Fibroblast of pulmonary artery (primary cell): ENCODE measurements around the gene CRISPLD2.
"Not testable (repeated sequence)": the region's sequence is repeated elsewhere in the genome, so short reads cannot be mapped to it uniquely, and the experiment has no call there.

Experiments used
- DNase-seq: peaks from one replicate; pipeline ENCODE4 v3.0.0-alpha.2; 2010; ENCODE audit warnings: low read depth
- H3K4me3 ChIP-seq: replicated peaks from 2 replicates; pipeline ENCODE4 v1.5.1; 2011; ENCODE audit warnings: low read depth, mild to moderate bottlenecking, control low read depth, low read length, moderate library complexity
- CTCF ChIP-seq: IDR thresholded peaks from 2 replicates; pipeline ENCODE4 v1.5.1; 2011; ENCODE audit warnings: mild to moderate bottlenecking, control low read depth, low read length, inconsistent platforms; ENCODE audit errors: missing control alignments

The CRISPLD2 gene

GRCh38 chr16:84850714-84851113 lies 30.9 kb downstream of the CRISPLD2 start:
- no peak overlapping the region for H3K4me3 ChIP-seq
- TF ChIP-seq CTCF = no peak
- no peak for DNase-seq

DNA sequence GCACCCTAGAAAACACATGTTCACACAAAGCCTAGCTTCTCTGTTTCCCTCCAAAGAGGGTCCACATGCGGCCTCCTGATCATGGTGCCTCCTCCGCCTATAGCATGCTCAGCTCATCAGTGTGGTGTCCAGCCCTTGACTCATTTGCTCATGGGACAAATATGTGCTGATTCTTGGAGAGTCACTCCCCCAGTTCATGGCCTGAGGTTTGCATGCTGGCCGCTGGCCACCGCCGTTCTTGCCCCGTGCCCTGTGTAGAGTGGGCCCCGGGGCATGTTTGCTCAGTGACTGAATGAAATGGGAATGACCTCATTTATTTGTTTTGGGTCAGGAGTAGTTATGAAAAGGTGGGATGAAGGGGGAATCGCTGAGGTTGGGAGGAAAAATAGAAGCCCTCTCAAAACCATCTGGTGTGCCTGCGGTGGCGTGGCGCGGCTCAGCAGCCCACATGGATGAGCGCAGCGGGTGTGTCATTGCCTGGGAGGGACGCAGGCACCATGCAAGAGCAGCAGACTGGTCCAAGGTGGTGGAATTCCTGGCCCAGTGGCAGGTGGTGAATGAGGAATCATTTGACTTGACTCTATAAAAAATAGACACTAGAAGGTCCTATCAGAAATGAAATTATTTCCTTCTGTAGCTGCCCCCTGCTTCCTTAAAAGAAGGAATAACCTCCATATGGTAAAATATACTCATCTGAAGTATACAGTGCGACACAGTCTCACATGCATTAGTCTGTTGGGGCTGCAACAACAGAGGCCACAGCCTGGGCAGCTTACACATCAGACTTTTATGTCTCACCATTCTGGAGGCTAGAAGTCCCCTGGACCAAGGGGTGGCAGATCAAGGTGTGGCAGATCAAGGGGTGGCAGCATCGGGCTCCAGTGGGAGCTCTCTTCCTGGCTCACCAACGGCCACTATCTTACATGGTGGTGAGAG lies 31.7 kb downstream of the CRISPLD2 start:
- TF ChIP-seq CTCF = no peak
- peak; percentile 89 for DNase-seq
- no peak overlapping the region for H3K4me3 ChIP-seq

DNA sequence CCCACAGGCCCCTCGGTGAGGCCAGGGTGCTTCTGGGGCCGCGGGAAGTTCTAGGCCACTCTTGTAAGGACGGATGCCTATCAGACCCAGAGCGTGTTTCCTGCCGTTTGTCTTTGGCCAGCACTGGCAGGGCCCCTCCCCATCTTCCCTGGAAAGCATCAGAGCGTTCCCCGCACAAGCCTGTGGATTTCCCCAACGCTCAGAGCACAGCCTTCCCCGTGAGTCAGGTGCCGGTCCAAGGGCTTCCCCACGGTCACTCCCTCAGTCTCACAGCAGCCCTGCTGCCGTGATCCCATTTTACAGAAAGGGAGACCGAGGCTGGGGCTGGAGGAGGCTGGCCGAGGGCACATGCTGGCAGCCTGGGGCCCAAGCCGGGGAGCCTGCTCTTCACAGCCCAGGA lies 33.7 kb downstream of the CRISPLD2 start:
- H3K4me3 ChIP-seq = no peak overlapping the region
- no peak for DNase-seq
- TF ChIP-seq CTCF = no peak

GRCh38 chr16:84854759-84855158 lies 35.0 kb downstream of the CRISPLD2 start:
- peak; percentile 38 for DNase-seq
- no peak for TF ChIP-seq CTCF
- no peak overlapping the region for H3K4me3 ChIP-seq

DNA sequence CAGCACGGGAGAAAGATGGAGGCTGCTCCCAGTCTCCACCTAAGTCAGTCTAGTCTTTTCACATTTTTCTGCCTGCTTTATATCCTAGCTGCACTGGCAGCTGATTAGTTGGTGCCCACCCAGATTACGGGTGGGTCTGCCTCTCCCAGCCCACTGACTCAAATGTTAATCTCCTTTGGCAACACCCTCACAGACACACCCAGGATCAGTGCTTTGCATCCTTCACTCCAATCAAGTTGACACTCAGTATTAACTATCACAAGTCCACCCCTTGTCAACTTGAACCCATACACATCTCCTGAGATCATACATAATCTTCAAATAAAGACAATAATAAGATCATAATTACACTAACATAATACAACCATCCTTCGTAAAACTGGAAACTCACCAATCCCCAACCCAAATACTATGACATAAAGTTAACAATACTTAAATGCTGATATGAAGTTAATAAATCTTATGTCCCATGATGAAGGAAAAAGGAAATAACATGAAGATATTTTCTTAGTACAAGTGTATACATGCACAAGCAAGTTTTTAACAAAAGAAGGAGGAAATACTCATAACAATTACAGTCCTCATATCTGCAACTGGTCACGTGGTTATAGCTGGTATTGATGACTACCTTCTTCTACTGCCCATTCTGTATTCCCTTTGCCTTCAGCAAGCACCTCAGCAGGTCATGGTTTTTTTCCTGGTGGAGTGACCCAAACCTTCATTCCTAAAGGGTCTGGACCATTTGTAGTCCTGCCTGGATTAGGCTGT lies 35.8 kb downstream of the CRISPLD2 start:
- H3K4me3 ChIP-seq, DNase-seq: not testable (repeated sequence)

- not testable (repeated sequence) for DNase-seq, H3K4me3 ChIP-seq
These were observed 36.4 kb downstream of the CRISPLD2 start for GRCh38 chr16:84856203-84856581.

DNA sequence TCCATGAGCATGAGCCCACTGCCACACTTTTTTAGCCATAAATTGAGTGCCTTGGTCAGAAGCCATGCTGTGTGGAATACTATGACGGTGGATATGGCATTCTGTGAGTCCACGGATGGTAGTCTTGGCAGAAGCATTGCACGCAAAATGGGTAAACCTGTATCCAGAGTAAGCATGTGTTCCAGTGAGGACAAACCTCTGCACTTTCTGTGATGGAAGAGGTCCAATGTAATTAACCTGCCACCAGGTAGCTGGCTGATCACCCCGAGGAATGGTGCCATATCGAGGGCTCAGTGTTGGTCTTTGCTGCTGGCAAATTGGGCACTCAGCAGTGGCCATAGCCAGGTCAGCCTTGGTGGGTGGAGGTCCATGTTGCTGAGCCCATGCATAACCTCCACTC lies 37.0 kb downstream of the CRISPLD2 start:
- H3K4me3 ChIP-seq, DNase-seq: not testable (repeated sequence)

- no peak overlapping the region for H3K4me3 ChIP-seq
- no peak for TF ChIP-seq CTCF
- DNase-seq = no peak
These were observed 39.9 kb downstream of the CRISPLD2 start for GRCh38 chr16:84859681-84860080.
